ENCODE results near the gene TBCD.

The TBCD gene

DNA sequence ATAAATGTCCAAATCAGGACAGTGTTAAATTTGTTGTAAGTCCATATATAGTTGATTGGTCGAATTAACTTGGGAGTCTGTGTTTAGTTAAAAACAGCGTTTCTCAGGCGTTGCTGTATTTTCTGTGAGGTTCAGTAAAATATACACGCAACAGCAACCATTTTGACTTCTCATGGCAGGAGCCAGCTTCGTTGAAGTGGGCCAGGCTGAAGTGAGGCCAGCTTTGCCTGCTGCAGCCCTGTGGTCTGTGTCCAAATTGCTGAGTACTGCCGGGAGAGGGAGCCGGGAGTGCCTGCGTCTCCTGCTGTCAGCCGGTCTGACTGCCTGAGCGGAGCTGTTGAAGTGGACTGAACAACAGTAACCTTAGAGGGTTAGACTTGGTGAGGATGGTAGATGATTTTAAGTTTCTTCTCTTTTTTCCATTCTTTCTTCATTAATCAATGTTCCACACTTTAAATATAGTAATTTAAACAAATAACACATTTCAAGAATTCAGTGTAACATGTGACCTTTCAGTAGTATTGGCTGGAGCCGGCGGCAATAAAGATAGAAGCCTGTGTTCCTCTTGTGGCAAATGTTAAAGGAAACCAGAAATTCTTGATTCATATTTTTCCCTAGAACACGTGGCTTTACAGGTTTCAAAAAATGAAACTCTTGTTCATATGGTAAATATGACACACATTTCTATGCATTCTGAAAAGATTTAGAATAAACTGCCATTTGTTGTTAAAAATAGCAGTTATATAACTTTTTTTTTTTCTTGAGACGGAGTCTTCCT, 124.9 kb downstream of the TBCD start (continued):
- TF ChIP-seq, protein P1, sequence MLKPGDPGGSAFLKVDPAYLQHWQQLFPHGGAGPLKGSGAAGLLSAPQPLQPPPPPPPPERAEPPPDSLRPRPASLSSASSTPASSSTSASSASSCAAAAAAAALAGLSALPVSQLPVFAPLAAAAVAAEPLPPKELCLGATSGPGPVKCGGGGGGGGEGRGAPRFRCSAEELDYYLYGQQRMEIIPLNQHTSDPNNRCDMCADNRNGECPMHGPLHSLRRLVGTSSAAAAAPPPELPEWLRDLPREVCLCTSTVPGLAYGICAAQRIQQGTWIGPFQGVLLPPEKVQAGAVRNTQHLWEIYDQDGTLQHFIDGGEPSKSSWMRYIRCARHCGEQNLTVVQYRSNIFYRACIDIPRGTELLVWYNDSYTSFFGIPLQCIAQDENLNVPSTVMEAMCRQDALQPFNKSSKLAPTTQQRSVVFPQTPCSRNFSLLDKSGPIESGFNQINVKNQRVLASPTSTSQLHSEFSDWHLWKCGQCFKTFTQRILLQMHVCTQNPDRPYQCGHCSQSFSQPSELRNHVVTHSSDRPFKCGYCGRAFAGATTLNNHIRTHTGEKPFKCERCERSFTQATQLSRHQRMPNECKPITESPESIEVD (tag by site-specific recombination; IDR thresholded peaks at IDR 0.05) = no peak
- TF ChIP-seq ZNF335 (tag by site-specific recombination; conservative IDR thresholded peaks at IDR 0.05) (peak; percentile 66), ZNF629 (tag by site-specific recombination; IDR thresholded peaks at IDR 0.05) (no peak), ZNF239 (tag by site-specific recombination; IDR thresholded peaks at IDR 0.05) (no peak), ATF2 (tag by site-specific recombination; IDR thresholded peaks at IDR 0.05; ENCODE audit: low read depth) (no peak), ZNF555 (tag by site-specific recombination; conservative IDR thresholded peaks at IDR 0.05) (no peak), ZNF510 (tag by site-specific recombination; IDR thresholded peaks at IDR 0.05; ENCODE audit: insufficient replicate concordance) (no peak), ZNF121 (tag by site-specific recombination; IDR thresholded peaks at IDR 0.05) (no peak), ZNF140 (tag by site-specific recombination; IDR thresholded peaks at IDR 0.05) (no peak), ZNF223 (tag by site-specific recombination; IDR thresholded peaks at IDR 0.05) (peak; percentile 78; the same call in 1 of the 2 replicates), ZNF133 (tag by site-specific recombination; IDR thresholded peaks at IDR 0.05) (no peak), ZBTB10 (tag by site-specific recombination; IDR thresholded peaks at IDR 0.05) (no peak), HIC1 (tag by site-specific recombination; IDR thresholded peaks at IDR 0.05) (no peak)
- TF ChIP-seq, protein P2, sequence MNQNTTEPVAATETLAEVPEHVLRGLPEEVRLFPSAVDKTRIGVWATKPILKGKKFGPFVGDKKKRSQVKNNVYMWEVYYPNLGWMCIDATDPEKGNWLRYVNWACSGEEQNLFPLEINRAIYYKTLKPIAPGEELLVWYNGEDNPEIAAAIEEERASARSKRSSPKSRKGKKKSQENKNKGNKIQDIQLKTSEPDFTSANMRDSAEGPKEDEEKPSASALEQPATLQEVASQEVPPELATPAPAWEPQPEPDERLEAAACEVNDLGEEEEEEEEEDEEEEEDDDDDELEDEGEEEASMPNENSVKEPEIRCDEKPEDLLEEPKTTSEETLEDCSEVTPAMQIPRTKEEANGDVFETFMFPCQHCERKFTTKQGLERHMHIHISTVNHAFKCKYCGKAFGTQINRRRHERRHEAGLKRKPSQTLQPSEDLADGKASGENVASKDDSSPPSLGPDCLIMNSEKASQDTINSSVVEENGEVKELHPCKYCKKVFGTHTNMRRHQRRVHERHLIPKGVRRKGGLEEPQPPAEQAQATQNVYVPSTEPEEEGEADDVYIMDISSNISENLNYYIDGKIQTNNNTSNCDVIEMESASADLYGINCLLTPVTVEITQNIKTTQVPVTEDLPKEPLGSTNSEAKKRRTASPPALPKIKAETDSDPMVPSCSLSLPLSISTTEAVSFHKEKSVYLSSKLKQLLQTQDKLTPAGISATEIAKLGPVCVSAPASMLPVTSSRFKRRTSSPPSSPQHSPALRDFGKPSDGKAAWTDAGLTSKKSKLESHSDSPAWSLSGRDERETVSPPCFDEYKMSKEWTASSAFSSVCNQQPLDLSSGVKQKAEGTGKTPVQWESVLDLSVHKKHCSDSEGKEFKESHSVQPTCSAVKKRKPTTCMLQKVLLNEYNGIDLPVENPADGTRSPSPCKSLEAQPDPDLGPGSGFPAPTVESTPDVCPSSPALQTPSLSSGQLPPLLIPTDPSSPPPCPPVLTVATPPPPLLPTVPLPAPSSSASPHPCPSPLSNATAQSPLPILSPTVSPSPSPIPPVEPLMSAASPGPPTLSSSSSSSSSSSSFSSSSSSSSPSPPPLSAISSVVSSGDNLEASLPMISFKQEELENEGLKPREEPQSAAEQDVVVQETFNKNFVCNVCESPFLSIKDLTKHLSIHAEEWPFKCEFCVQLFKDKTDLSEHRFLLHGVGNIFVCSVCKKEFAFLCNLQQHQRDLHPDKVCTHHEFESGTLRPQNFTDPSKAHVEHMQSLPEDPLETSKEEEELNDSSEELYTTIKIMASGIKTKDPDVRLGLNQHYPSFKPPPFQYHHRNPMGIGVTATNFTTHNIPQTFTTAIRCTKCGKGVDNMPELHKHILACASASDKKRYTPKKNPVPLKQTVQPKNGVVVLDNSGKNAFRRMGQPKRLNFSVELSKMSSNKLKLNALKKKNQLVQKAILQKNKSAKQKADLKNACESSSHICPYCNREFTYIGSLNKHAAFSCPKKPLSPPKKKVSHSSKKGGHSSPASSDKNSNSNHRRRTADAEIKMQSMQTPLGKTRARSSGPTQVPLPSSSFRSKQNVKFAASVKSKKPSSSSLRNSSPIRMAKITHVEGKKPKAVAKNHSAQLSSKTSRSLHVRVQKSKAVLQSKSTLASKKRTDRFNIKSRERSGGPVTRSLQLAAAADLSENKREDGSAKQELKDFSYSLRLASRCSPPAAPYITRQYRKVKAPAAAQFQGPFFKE (tag by site-specific recombination; IDR thresholded peaks at IDR 0.05; ENCODE audit: borderline replicate concordance) = no peak
- TF ChIP-seq, protein P3, sequence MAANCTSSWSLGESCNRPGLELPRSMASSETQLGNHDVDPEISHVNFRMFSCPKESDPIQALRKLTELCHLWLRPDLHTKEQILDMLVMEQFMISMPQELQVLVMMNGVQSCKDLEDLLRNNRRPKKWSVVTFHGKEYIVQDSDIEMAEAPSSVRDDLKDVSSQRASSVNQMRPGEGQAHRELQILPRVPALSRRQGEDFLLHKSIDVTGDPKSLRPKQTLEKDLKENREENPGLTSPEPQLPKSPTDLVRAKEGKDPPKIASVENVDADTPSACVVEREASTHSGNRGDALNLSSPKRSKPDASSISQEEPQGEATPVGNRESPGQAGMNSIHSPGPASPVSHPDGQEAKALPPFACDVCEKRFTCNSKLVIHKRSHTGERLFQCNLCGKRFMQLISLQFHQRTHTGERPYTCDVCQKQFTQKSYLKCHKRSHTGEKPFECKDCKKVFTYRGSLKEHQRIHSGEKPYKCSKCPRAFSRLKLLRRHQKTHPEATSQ (tag by site-specific recombination; IDR thresholded peaks at IDR 0.05) = no peak
- TF ChIP-seq, protein P4, sequence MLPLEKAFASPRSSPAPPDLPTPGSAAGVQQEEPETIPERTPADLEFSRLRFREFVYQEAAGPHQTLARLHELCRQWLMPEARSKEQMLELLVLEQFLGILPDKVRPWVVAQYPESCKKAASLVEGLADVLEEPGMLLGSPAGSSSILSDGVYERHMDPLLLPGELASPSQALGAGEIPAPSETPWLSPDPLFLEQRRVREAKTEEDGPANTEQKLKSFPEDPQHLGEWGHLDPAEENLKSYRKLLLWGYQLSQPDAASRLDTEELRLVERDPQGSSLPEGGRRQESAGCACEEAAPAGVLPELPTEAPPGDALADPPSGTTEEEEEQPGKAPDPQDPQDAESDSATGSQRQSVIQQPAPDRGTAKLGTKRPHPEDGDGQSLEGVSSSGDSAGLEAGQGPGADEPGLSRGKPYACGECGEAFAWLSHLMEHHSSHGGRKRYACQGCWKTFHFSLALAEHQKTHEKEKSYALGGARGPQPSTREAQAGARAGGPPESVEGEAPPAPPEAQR (tag by site-specific recombination; IDR thresholded peaks at IDR 0.05) = no peak

Data from HEK293 (cell line).